GM12874 (cell line): ENCODE measurements around the gene R3HDM4.

Experiments
- CTCF ChIP-seq: IDR thresholded peaks from 2 replicates; pipeline ENCODE4 v1.5.1; 2011; ENCODE audit warnings: low read depth, mild to moderate bottlenecking, control low read depth, low read length, moderate library complexity; ENCODE audit not compliant: insufficient read depth

The R3HDM4 gene

GRCh38 chr19:872266-872951 lies 40.6 kb downstream of the R3HDM4 start:
- TF ChIP-seq CTCF: no peak

- no peak for TF ChIP-seq CTCF
Observed at GRCh38 chr19:871446-872265, 41.4 kb downstream of the R3HDM4 start.

GRCh38 chr19:870963-871401 lies 42.0 kb downstream of the R3HDM4 start:
- TF ChIP-seq CTCF: no peak

- no peak for TF ChIP-seq CTCF
Observed at GRCh38 chr19:870314-870713, 42.7 kb downstream of the R3HDM4 start.

GRCh38 chr19:869245-870177 lies 43.5 kb downstream of the R3HDM4 start:
- TF ChIP-seq CTCF: no peak

- no peak for TF ChIP-seq CTCF
Observed at GRCh38 chr19:868458-869244, 44.4 kb downstream of the R3HDM4 start.
